GM18508 (cell line): ENCODE results near the gene PDXK.
A peak's percentile ranks its signal among the peaks of the same experiment; 100 is the strongest.

Source experiments
- ATAC-seq: cut with Tn5 transposase; IDR thresholded peaks from one replicate; pipeline ENCODE4 v1.9.1; 2021; ENCODE audit warnings: moderate number of reproducible peaks; ENCODE audit not compliant: insufficient read depth, unreplicated experiment

The PDXK gene

GRCh38 chr21:43721206-43721605 is 2.3 kb downstream of the PDXK start:
- ATAC-seq = no peak

GRCh38 chr21:43721939-43722338 is 3.0 kb downstream of the PDXK start:
- ATAC-seq = no peak

- no peak for ATAC-seq
These were observed 4.7 kb downstream of the PDXK start for GRCh38 chr21:43723648-43724047.

- no peak for ATAC-seq
These were observed 8.0 kb downstream of the PDXK start for GRCh38 chr21:43726686-43727518.

- no peak for ATAC-seq
These were observed 8.7 kb downstream of the PDXK start for GRCh38 chr21:43727519-43728153.

GRCh38 chr21:43728154-43728466 is 9.2 kb downstream of the PDXK start:
- ATAC-seq = no peak

- ATAC-seq = peak; percentile 43
These were observed 9.8 kb downstream of the PDXK start for GRCh38 chr21:43728467-43729390.

- ATAC-seq = no peak
These were observed 12.5 kb downstream of the PDXK start for GRCh38 chr21:43731476-43731875.

GRCh38 chr21:43731891-43732711 is 13.2 kb downstream of the PDXK start:
- no peak for ATAC-seq

- ATAC-seq = no peak
These were observed 14.1 kb downstream of the PDXK start for GRCh38 chr21:43733060-43733459.

- ATAC-seq = no peak
These were observed 14.7 kb downstream of the PDXK start for GRCh38 chr21:43733529-43734071.

GRCh38 chr21:43734131-43734927 is 15.4 kb downstream of the PDXK start:
- ATAC-seq = no peak

GRCh38 chr21:43734928-43735229 is 15.9 kb downstream of the PDXK start:
- ATAC-seq = no peak

- ATAC-seq = no peak
These were observed 16.5 kb downstream of the PDXK start for GRCh38 chr21:43735236-43736091.

GRCh38 chr21:43736224-43736883 is 17.4 kb downstream of the PDXK start:
- no peak for ATAC-seq

- ATAC-seq = no peak
These were observed 18.4 kb downstream of the PDXK start for GRCh38 chr21:43737158-43737950.
